Measurements from ENCODE around the gene SUPT4H1. TPM values are rescaled to one million over a fixed set of nuclear protein-coding genes. Genes with fewer than 3 reads are reported as not detected.
A peak's percentile ranks its signal among the peaks of the same experiment; 100 is the strongest.

The SUPT4H1 gene
- total and polyA plus RNA-seq, 9 of the 15 experiments (the other 6 are each of a cell fraction or from before 2014, with no cell fraction given): 62.1 to 320 (median 117) TPM

- no peak for TF ChIP-seq CTBP1 (IDR thresholded peaks at IDR 0.05; ENCODE audit: borderline replicate concordance)
- TF ChIP-seq ZNF551 (CRISPR knock-in tag; IDR thresholded peaks at IDR 0.05): 0 out of 2 replicates have a peak, but pooled peaks have one; percentile 40
- no peak for TF ChIP-seq NUFIP1 (IDR thresholded peaks at IDR 0.05; ENCODE audit: partially characterized antibody)
- TF ChIP-seq, protein P1, sequence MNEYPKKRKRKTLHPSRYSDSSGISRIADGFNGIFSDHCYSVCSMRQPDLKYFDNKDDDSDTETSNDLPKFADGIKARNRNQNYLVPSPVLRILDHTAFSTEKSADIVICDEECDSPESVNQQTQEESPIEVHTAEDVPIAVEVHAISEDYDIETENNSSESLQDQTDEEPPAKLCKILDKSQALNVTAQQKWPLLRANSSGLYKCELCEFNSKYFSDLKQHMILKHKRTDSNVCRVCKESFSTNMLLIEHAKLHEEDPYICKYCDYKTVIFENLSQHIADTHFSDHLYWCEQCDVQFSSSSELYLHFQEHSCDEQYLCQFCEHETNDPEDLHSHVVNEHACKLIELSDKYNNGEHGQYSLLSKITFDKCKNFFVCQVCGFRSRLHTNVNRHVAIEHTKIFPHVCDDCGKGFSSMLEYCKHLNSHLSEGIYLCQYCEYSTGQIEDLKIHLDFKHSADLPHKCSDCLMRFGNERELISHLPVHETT (CRISPR knock-in tag; conservative IDR thresholded peaks at IDR 0.05 in 1 of 2, IDR thresholded peaks at IDR 0.05 in 1 of 2): no peak
- no peak for TF ChIP-seq E2F6 (IDR thresholded peaks at IDR 0.05; ENCODE audit: borderline replicate concordance in 1 of 2, extremely low read depth in 1 of 2, insufficient read depth in 1 of 2, insufficient read length in 1 of 2, low read depth in 1 of 2, low read length in 1 of 2, poor library complexity in 1 of 2, severe bottlenecking in 1 of 2)
- TF ChIP-seq ETS1 (conservative IDR thresholded peaks at IDR 0.05; ENCODE audit: control insufficient read depth, low read depth, low read length): peak; percentile 71; the same call in 1 of the 2 replicates
- TF ChIP-seq ZNF184 (CRISPR knock-in tag; IDR thresholded peaks at IDR 0.05): no peak
- TF ChIP-seq, protein P2, sequence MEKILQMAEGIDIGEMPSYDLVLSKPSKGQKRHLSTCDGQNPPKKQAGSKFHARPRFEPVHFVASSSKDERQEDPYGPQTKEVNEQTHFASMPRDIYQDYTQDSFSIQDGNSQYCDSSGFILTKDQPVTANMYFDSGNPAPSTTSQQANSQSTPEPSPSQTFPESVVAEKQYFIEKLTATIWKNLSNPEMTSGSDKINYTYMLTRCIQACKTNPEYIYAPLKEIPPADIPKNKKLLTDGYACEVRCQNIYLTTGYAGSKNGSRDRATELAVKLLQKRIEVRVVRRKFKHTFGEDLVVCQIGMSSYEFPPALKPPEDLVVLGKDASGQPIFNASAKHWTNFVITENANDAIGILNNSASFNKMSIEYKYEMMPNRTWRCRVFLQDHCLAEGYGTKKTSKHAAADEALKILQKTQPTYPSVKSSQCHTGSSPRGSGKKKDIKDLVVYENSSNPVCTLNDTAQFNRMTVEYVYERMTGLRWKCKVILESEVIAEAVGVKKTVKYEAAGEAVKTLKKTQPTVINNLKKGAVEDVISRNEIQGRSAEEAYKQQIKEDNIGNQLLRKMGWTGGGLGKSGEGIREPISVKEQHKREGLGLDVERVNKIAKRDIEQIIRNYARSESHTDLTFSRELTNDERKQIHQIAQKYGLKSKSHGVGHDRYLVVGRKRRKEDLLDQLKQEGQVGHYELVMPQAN (IDR thresholded peaks at IDR 0.05; ENCODE audit: borderline replicate concordance): peak; percentile 11; the same call in 1 of the 2 replicates
- no peak for TF ChIP-seq ZNF695 (CRISPR knock-in tag; IDR thresholded peaks at IDR 0.05)
- TF ChIP-seq, protein P3, sequence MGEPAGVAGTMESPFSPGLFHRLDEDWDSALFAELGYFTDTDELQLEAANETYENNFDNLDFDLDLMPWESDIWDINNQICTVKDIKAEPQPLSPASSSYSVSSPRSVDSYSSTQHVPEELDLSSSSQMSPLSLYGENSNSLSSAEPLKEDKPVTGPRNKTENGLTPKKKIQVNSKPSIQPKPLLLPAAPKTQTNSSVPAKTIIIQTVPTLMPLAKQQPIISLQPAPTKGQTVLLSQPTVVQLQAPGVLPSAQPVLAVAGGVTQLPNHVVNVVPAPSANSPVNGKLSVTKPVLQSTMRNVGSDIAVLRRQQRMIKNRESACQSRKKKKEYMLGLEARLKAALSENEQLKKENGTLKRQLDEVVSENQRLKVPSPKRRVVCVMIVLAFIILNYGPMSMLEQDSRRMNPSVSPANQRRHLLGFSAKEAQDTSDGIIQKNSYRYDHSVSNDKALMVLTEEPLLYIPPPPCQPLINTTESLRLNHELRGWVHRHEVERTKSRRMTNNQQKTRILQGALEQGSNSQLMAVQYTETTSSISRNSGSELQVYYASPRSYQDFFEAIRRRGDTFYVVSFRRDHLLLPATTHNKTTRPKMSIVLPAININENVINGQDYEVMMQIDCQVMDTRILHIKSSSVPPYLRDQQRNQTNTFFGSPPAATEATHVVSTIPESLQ (CRISPR knock-in tag; IDR thresholded peaks at IDR 0.05): 0 out of 2 replicates have a peak, but pooled peaks have one; percentile 54
- peak; percentile 67 for TF ChIP-seq MAFK (IDR thresholded peaks at IDR 0.05; ENCODE audit: low read length)
- peak; percentile 79 for TF ChIP-seq RBM39 (optimal IDR thresholded peaks at IDR 0.05; ENCODE audit: low read depth, low read length)
- peak; percentile 20; the same call in 1 of the 2 replicates for TF ChIP-seq ILF3 (IDR thresholded peaks at IDR 0.05; ENCODE audit: borderline replicate concordance)
- TF ChIP-seq BCOR (IDR thresholded peaks at IDR 0.05): no peak
- no peak for TF ChIP-seq SFPQ (IDR thresholded peaks at IDR 0.05; ENCODE audit: low read depth, low read length)
Observed at GRCh38 chr17:58330997-58331814, 20.8 kb downstream of the SUPT4H1 start (continued).
